Stimulated activated CD8-positive, alpha-beta memory T cell treated with anti-CD3 and anti-CD28 coated beads, Interleukin-12 subunit alpha, Interleukin-12 subunit beta, amount 100 ng/mL, for 24 hours (primary cell): Measurements from ENCODE around the gene HOXB4.

Experiments
- DNase-seq: peaks from one replicate; pipeline ENCODE4 v3.0.0-alpha.2; 2020; ENCODE audit errors: extremely low read depth

HOXB4 gene

GRCh38 chr17:48601539-48602425, 23.6 kb upstream of the HOXB4 start:
- DNase-seq, result no peak

GRCh38 chr17:48601207-48601538, 23.0 kb upstream of the HOXB4 start:
- DNase-seq, result no peak

- DNase-seq, result no peak
These were observed 22.3 kb upstream of the HOXB4 start for GRCh38 chr17:48600244-48601098.

GRCh38 chr17:48599354-48599753, 21.2 kb upstream of the HOXB4 start:
- DNase-seq, result no peak

GRCh38 chr17:48598736-48599135, 20.6 kb upstream of the HOXB4 start:
- no peak for DNase-seq

- no peak for DNase-seq
These were observed 19.9 kb upstream of the HOXB4 start for GRCh38 chr17:48597778-48598631.

- no peak for DNase-seq
These were observed 19.3 kb upstream of the HOXB4 start for GRCh38 chr17:48597528-48597777.

GRCh38 chr17:48596735-48597527, 18.8 kb upstream of the HOXB4 start:
- DNase-seq, result no peak

GRCh38 chr17:48596000-48596734, 18.0 kb upstream of the HOXB4 start:
- no peak for DNase-seq

GRCh38 chr17:48595278-48595999, 17.3 kb upstream of the HOXB4 start:
- DNase-seq, result no peak

- no peak for DNase-seq
These were observed 16.6 kb upstream of the HOXB4 start for GRCh38 chr17:48594538-48595277.

- peak; percentile 52 for DNase-seq
These were observed 15.8 kb upstream of the HOXB4 start for GRCh38 chr17:48593840-48594537.

GRCh38 chr17:48593126-48593829, 15.1 kb upstream of the HOXB4 start, which contains the start of gene HOXB5:
Gene HOXB5, minus strand, starts transcription at chr17:48593779. Its CDS starts 97 bp downstream, at chr17:48593682.
- DNase-seq, result no peak

- no peak for DNase-seq
These were observed 14.4 kb upstream of the HOXB4 start for GRCh38 chr17:48592577-48592976.

GRCh38 chr17:48592057-48592514, 13.9 kb upstream of the HOXB4 start:
- DNase-seq, result no peak

- no peak for DNase-seq
These were observed 13.3 kb upstream of the HOXB4 start for GRCh38 chr17:48591255-48592056.

GRCh38 chr17:48590607-48591161, 12.5 kb upstream of the HOXB4 start:
- no peak for DNase-seq
